ENCODE data around the gene SPZ1.
"Not testable (repeated sequence)": the region's sequence is repeated elsewhere in the genome, so short reads cannot be mapped to it uniquely, and the experiment has no call there.

SPZ1 gene

GRCh38 chr5:80341016-80341775 lies 21.4 kb downstream of the SPZ1 start:
- no peak for DNase-seq

GRCh38 chr5:80343067-80343466 lies 23.3 kb downstream of the SPZ1 start:
- no peak for DNase-seq

- DNase-seq, result peak; percentile 38
Observed at GRCh38 chr5:80346055-80346454, 26.3 kb downstream of the SPZ1 start.

- no peak for DNase-seq
Observed at GRCh38 chr5:80348171-80348570, 28.4 kb downstream of the SPZ1 start.

DNA sequence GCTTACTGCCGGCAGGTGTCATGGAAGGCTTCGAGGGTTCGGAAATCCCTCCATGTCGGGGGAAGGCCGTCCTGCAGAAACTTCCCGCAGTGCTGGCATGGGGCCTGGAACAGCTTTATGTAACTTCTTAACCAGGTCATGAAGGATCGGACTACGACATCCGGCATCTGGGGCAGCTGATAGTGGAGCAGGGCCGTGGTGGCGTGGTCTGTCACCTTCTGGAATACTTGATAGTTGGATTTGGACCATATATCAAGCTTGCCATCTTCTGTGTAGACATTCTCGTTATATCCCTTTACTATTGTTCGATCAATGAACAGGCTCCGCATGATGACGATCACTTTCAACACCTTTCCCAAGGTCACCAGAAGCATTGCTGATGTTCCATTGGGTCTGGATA lies 31.2 kb downstream of the SPZ1 start:
- DNase-seq, result not testable (repeated sequence)

DNA sequence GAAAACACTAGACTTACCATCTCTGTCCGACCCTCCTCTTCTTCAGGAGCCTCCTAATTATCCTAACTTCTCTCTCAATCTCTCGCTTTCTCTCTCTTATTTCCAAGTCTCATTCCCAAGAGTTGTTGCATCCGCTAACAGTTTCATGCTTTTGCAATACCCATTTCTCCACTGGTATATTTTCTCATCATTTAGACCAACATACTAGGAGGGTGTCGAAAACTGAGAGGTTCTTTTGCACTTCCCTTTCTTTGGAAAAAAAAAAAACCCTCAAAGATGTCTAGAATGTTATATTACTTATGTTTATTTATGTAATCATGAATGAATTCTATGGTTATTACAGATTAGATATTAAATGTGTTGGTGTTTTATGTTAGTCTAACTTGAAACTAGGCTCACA lies 35.9 kb downstream of the SPZ1 start:
- DNase-seq, result no peak

DNA sequence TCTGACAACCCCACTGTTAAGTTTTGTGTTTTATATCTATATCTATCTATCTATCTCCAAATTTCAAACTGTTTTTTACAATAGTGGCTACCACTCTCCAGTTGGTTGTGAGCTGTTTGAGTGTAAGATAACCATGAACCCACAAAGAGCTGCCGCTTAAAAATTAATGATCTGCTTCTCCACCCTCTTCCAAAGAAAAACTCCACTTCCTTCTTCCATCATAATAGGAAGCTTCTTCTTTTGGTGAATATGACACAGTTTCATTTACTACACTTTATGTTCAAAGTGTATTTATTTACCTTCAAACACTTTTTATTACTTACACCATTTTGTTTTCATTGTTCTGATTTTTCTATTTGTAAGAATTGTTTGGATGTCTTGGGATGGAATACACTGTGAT lies 37.9 kb downstream of the SPZ1 start:
- DNase-seq, result no peak

GRCh38 chr5:80360914-80361444 lies 41.2 kb downstream of the SPZ1 start:
- no peak for DNase-seq

- DNase-seq, result no peak
Observed at GRCh38 chr5:80364892-80365291, 45.1 kb downstream of the SPZ1 start.

DNA sequence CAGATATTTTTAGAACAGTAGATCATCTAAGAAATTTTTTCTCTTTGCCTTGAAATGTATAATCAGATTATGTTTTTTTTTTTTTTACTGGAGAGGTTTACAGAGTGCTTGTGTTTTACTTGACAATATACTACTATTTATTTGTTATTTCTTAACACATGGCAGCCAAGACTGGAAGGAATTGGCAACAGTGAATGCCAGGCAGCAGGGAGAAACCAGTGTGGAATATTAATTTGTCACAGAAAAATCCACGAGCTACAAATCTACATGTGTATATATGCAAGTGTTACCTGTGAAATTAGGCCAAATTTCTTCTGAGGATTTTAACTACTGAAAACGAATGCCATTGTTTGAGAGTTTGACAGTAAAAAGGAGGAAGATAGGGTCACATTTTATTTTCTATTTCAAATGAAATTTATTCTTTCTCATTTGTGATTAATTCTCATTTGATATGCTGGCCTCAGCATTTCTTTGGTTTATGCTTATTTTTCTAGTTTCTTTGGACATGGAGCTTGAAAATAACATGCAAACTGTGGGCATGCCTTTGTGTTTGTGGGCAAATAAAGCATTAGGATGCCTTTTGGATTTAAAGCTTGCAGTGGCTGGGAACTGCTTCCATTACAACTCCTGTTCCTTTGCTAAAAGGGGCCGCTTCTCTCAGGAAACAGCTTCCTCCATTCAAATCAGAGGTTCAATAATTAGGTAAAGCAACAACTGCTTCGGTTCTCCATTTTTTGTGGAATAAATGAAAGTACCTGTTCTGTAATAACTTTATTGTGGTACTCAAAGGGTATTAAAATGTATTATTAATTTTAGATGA lies 49.1 kb downstream of the SPZ1 start:
- DNase-seq, result no peak

GRCh38 chr5:80369521-80369920 lies 49.7 kb downstream of the SPZ1 start:
- no peak for DNase-seq

- DNase-seq, result no peak
Observed at GRCh38 chr5:80370390-80370789, 50.6 kb downstream of the SPZ1 start.

Data from CD4-positive, alpha-beta T cell treated with Interleukin-21 for 1 hour (primary cell).